GM12874 (cell line): ENCODE measurements around the gene TCF7L2.

Experiments used
- TF ChIP-seq, protein P1 (sequence below): IDR thresholded peaks from 2 replicates; pipeline ENCODE4 v1.5.1; 2011; ENCODE audit warnings: low read depth, mild to moderate bottlenecking, control low read depth, low read length, moderate library complexity; ENCODE audit not compliant: insufficient read depth

The TCF7L2 gene

DNA sequence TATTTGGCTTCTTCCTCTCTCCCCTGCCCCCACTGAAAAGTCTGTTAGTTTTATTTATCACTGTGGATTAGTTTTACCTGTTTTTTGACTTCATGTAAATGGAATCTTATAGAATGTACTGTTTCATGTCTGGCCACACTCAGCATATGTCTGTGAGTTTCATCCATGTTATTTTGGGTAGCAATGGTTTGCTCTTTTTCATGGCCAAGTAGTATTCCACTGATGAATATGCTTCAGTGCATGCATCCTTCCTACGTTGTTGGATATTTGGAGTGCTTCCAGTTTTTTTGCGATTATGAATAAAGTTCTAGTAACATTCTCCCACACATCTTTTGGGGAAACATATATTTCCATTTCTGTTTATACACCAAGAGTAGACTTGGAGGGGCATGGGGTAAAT lies 19.1 kb downstream of the TCF7L2 start:
- TF ChIP-seq, protein P1, sequence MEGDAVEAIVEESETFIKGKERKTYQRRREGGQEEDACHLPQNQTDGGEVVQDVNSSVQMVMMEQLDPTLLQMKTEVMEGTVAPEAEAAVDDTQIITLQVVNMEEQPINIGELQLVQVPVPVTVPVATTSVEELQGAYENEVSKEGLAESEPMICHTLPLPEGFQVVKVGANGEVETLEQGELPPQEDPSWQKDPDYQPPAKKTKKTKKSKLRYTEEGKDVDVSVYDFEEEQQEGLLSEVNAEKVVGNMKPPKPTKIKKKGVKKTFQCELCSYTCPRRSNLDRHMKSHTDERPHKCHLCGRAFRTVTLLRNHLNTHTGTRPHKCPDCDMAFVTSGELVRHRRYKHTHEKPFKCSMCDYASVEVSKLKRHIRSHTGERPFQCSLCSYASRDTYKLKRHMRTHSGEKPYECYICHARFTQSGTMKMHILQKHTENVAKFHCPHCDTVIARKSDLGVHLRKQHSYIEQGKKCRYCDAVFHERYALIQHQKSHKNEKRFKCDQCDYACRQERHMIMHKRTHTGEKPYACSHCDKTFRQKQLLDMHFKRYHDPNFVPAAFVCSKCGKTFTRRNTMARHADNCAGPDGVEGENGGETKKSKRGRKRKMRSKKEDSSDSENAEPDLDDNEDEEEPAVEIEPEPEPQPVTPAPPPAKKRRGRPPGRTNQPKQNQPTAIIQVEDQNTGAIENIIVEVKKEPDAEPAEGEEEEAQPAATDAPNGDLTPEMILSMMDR: no peak

GRCh38 chr10:112969542-112969941 lies 19.5 kb downstream of the TCF7L2 start:
- TF ChIP-seq, protein P1: no peak

DNA sequence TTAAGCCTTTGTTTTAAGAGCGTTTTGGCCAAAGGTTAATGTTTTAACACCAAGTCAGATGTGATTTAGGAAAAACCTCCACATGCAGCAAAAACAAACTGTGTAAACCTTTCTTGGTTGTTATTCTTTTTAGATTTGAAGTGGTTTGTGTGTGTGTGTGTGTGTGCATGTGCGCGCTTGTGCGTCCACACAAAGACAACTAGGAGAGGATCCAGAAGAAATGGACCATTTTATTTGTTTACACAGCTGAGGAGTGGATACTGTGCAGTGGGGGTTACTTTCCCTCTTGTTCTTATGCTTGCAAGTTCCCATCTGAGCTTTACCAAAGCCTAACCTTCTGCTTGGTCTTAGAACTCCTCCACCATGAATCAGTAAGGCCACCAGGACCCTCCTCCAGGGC lies 20.0 kb downstream of the TCF7L2 start:
- TF ChIP-seq, protein P1: no peak

DNA sequence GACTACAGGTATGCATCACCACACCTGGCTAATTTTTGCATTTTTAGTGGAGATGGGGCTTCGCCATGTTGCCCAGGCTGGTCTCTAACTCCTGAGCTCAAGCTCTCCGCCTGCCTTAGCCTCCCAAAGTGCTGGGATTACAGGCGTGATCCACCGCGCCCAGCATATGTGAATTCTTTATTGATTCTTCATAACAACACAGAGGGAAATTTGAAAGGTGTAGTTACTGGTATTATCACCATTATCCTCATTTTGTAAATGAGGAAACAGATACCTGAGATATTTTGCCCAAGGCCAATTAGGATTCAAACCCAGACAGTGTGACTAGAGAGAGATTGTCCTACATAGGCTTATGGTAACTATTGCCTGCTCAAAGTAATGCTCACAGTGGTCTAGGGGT lies 22.6 kb downstream of the TCF7L2 start:
- TF ChIP-seq, protein P1: no peak

- TF ChIP-seq, protein P1: no peak
Observed at GRCh38 chr10:112973046-112973445, 23.0 kb downstream of the TCF7L2 start.

- TF ChIP-seq, protein P1: no peak
Observed at GRCh38 chr10:112973805-112974204, 23.8 kb downstream of the TCF7L2 start.

DNA sequence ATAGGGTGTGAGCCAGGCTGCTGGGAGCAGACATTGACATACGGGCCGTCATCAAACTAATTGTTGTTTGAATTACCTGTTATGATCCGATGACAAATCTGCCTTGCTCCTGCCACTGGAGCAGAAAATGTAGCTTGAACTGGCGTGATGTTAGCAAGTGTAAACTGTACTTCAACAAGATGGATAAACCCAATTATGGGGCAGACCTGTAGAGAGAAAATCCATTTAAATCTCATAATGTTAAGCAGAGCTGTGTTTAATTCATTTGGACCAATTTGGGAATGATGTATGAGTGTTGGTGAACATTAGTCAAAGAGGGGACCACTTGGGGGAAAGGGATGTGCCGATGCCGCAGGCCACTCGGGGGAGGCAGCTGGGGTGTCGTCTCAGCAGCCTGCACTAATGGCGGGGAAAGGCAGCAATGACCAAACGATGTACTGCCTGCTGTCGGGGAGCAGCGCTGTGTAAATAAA lies 27.4 kb downstream of the TCF7L2 start:
- TF ChIP-seq, protein P1: no peak
